BLaER1 treated with 17β-estradiol and CSF1 and Interleukin-3, amounts not matched to agents 10 nM and 100 nM (cell line): ENCODE measurements around the gene DOCK11.

Experiments
- H3K27ac ChIP-seq, 11 experiments: shearing (Covaris generic); formaldehyde crosslinking; 2 replicates each; pipeline ENCODE4 v1.8.1; 2022
- H3K27me3 ChIP-seq, 11 experiments: shearing (Covaris generic); formaldehyde crosslinking; 2 replicates each; pipeline ENCODE4 v1.8.1; 2022
- H3K36me3 ChIP-seq, 11 experiments: shearing (Covaris generic); formaldehyde crosslinking; 2 replicates each; pipeline ENCODE4 v1.8.1; 2022
- H3K4me1 ChIP-seq, 10 experiments: shearing (Covaris generic); formaldehyde crosslinking; 2 replicates each; pipeline ENCODE4 v1.8.1; 2022
- H3K4me2 ChIP-seq, 11 experiments: shearing (Covaris generic); formaldehyde crosslinking; 2 replicates each; pipeline ENCODE4 v1.8.1; 2022
- H3K4me3 ChIP-seq, 10 experiments: shearing (Covaris generic); formaldehyde crosslinking; 2 replicates each; pipeline ENCODE4 v1.8.1; 2022
- H3K9ac ChIP-seq, 11 experiments: shearing (Covaris generic); formaldehyde crosslinking; 2 replicates each; pipeline ENCODE4 v1.8.1; 2022
- H3K9me3 ChIP-seq, 11 experiments: shearing (Covaris generic); formaldehyde crosslinking; replicated peaks in 1 of 11; 2 replicates each; pipeline ENCODE4 v1.8.1; 2022
- H4K20me1 ChIP-seq, 11 experiments: shearing (Covaris generic); formaldehyde crosslinking; 2 replicates each; pipeline ENCODE4 v1.8.1; 2022
- Cebpa-rat ChIP-seq, 11 experiments: shearing (Covaris generic); IDR thresholded peaks; 2 replicates each; pipeline ENCODE4 v1.8.1; 2022

Gene DOCK11

GRCh38 chrX:118593407-118593806, 97.8 kb downstream of the DOCK11 start:
- peaks cover 28 to 53% (median 43%) of the 10 kb centered on the region in 10 experiments for H3K4me1 ChIP-seq
- no peak for TF ChIP-seq Cebpa-rat (IDR thresholded peaks at IDR 0.05)
- H3K4me2 ChIP-seq = peak overlapping the region in 7 of 11 experiments; percentile 0 to 65 (median 27); a peak in 12 of 22 replicates
- H3K4me3 ChIP-seq = no peak overlapping the region
- no peaks in the 10 kb centered on the region for H4K20me1 ChIP-seq
- no peak overlapping the region; a peak in 1 of 22 replicates for H3K9ac ChIP-seq
- 0 out of 22 replicates have a peak, but pooled peaks cover 0 to 8% (median 0%) of the 10 kb centered on the region in 11 experiments for H3K9me3 ChIP-seq
- H3K36me3 ChIP-seq = peaks cover 13 to 56% (median 43%) of the 10 kb centered on the region in 11 experiments; a peak in 20 of 22 replicates
- H3K27ac ChIP-seq = peak overlapping the region in 2 of 11 experiments; percentile 37 to 52; a peak in 5 of 22 replicates
- peaks cover 0 to 5% (median 0%) of the 10 kb centered on the region in 11 experiments; a peak in 1 of 22 replicates for H3K27me3 ChIP-seq

DNA sequence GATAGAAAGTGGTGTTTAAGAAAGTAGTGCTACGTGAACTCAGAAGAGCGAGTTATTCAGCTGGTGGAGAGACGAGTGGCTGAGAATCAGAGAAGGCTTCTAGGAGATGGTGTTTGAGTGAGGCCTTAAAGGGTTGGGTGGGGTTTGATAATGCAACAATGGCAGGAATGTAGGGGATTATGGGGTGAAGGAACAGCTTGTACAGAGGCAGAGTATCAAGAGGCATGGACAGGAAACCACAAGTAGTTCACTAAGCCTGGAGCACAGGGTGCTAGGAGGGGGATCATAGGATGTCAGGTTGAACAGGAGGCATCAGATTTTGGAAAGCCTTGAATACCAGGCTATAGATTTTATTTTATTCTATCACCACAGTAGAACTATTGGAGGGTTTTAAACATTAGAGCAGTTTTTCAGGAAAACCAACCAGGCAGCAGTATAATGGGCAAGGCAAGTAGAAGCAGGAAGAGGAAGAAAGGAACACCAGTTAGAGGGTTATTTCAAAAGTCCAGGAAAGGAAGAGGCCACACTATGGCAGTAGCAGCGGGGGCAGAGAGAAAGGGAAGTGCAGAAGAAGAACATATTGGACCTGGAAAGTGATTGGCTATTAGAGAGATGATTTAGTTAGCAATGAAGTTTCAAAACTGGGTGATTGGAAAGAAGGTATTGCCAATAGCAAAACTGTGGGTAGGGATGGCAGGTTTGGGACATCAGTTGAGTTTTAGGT, 99.2 kb downstream of the DOCK11 start:
- Histone ChIP-seq H3K36me3 (peaks cover 10 to 51% (median 35%) of the 10 kb centered on the region in 11 experiments; a peak in 19 of 22 replicates), H3K4me3 (no peak overlapping the region), H4K20me1 (no peaks in the 10 kb centered on the region), H3K4me2 (peak overlapping the region; percentile 52 to 80 (median 65)), H3K4me1 (peaks cover 35 to 67% (median 52%) of the 10 kb centered on the region in 10 experiments), H3K9me3 (0 out of 22 replicates have a peak, but pooled peaks cover 0 to 8% (median 0%) of the 10 kb centered on the region in 11 experiments), H3K9ac (no peak overlapping the region), H3K27me3 (0 out of 22 replicates have a peak, but pooled peaks cover 0 to 4% (median 0%) of the 10 kb centered on the region in 11 experiments), H3K27ac (peak overlapping the region in 3 of 11 experiments; percentile 24 to 52 (median 35); a peak in 5 of 22 replicates)
- TF ChIP-seq Cebpa-rat (IDR thresholded peaks at IDR 0.05) = no peak

GRCh38 chrX:118595501-118596042, 100.0 kb downstream of the DOCK11 start:
- Histone ChIP-seq H3K4me3 (no peak overlapping the region), H3K9me3 (0 out of 22 replicates have a peak, but pooled peaks cover 0 to 6% (median 0%) of the 10 kb centered on the region in 11 experiments), H3K27ac (no peak overlapping the region; a peak in 2 of 22 replicates), H3K4me1 (peaks cover 35 to 71% (median 52%) of the 10 kb centered on the region in 10 experiments), H3K9ac (no peak overlapping the region), H3K4me2 (peak overlapping the region; percentile 52 to 80 (median 65)), H3K36me3 (peaks cover 5 to 51% (median 30%) of the 10 kb centered on the region in 11 experiments; a peak in 18 of 22 replicates), H4K20me1 (peaks cover 0 to 1% (median 0%) of the 10 kb centered on the region in 11 experiments; a peak in 1 of 22 replicates), H3K27me3 (0 out of 22 replicates have a peak, but pooled peaks cover 0 to 4% (median 0%) of the 10 kb centered on the region in 11 experiments)
- TF ChIP-seq Cebpa-rat (IDR thresholded peaks at IDR 0.05) = no peak

DNA sequence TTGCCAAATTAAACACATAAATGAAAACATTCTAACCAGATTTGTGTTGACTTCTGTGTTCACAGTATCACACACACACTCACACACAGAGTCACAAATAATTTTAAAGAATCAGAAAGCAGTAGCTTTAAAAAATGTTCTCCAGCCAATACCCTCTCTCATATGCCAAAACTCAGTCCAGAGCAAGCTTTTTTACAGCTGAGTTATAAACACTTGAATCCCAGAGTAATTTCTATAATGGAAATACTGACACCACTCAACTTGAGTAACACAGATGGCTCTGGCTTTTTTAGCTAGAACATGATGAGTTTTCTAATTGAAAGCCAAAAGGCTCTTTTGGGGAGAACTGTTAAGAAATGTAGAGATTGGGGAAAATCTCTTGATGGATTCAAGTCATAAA, 100.8 kb downstream of the DOCK11 start:
- Histone ChIP-seq H3K27ac (no peak overlapping the region), H3K27me3 (0 out of 22 replicates have a peak, but pooled peaks cover 0 to 4% (median 0%) of the 10 kb centered on the region in 11 experiments), H3K9ac (no peak overlapping the region), H3K36me3 (peaks cover 0 to 48% (median 23%) of the 10 kb centered on the region in 11 experiments; a peak in 15 of 22 replicates), H3K4me2 (peak overlapping the region in 3 of 11 experiments; percentile 34 to 67 (median 60); a peak in 3 of 22 replicates), H3K9me3 (no peaks in the 10 kb centered on the region), H4K20me1 (peaks cover 0 to 7% (median 0%) of the 10 kb centered on the region in 11 experiments; a peak in 1 of 22 replicates), H3K4me1 (peaks cover 35 to 80% (median 52%) of the 10 kb centered on the region in 10 experiments), H3K4me3 (no peak overlapping the region)
- no peak for TF ChIP-seq Cebpa-rat (IDR thresholded peaks at IDR 0.05)

DNA sequence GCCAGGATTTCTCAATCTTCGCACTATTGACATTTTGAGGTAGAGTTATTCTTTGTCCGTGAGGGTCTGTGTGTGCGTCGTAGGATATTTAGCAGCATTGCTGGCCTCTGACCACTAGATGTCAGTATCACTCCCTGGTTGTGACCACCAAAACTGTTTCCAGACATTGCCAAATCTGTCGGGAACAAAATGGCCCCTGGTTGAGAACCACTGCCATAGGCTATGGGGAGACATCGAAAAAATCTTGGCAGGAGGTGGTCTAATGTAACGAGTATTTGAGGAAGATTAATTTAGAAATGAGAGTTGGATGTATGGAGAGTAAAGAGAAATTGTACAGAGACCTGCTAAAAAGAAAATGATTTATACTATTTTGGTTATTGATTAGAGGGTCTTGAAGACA, 108.4 kb downstream of the DOCK11 start:
- Histone ChIP-seq H3K27ac (no peak overlapping the region), H3K36me3 (peaks cover 10 to 80% (median 26%) of the 10 kb centered on the region in 11 experiments), H3K9ac (no peak overlapping the region), H4K20me1 (peaks cover 0 to 36% (median 0%) of the 10 kb centered on the region in 11 experiments; a peak in 2 of 22 replicates), H3K4me2 (no peak overlapping the region), H3K4me3 (no peak overlapping the region), H3K4me1 (peaks cover 0 to 22% (median 7%) of the 10 kb centered on the region in 10 experiments; a peak in 13 of 20 replicates), H3K27me3 (0 out of 22 replicates have a peak, but pooled peaks cover 0 to 3% (median 0%) of the 10 kb centered on the region in 11 experiments), H3K9me3 (no peaks in the 10 kb centered on the region)
- TF ChIP-seq Cebpa-rat (IDR thresholded peaks at IDR 0.05) = no peak

DNA sequence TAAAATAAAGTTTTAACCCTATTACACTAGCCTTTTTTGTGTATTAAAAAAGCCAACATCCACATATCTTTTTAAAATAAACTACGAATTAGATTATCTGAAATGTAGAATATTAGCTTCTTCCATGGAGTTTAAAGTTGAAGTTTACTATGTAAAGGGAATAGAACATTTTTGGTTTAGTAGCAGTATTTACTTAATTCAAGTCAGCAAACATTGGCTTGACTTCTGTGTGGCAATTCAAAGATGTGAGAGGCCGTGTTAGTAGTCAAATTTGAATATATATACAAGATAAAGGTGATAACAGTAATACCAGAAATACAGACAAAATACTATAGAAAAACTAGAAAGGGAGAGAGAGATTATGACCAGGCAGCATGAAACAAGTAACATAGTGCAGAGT, 116.7 kb downstream of the DOCK11 start:
- Histone ChIP-seq H3K4me1 (peaks cover 0 to 11% (median 0%) of the 10 kb centered on the region in 10 experiments; a peak in 4 of 20 replicates), H3K36me3 (peaks cover 61 to 99% (median 82%) of the 10 kb centered on the region in 11 experiments), H3K9ac (no peak overlapping the region), H3K4me2 (no peak overlapping the region), H3K4me3 (no peak overlapping the region), H4K20me1 (peaks cover 0 to 16% (median 0%) of the 10 kb centered on the region in 11 experiments; a peak in 2 of 22 replicates), H3K27me3 (no peaks in the 10 kb centered on the region), H3K27ac (no peak overlapping the region), H3K9me3 (no peaks in the 10 kb centered on the region)
- TF ChIP-seq Cebpa-rat (IDR thresholded peaks at IDR 0.05) = no peak

GRCh38 chrX:118614150-118614549, 118.5 kb downstream of the DOCK11 start:
- TF ChIP-seq Cebpa-rat (IDR thresholded peaks at IDR 0.05) = no peak
- no peak overlapping the region for H3K27ac ChIP-seq
- H4K20me1 ChIP-seq = peaks cover 0 to 16% (median 0%) of the 10 kb centered on the region in 11 experiments; a peak in 2 of 22 replicates
- no peaks in the 10 kb centered on the region for H3K9me3 ChIP-seq
- peaks cover 54 to 92% (median 75%) of the 10 kb centered on the region in 11 experiments; a peak in 21 of 22 replicates for H3K36me3 ChIP-seq
- no peak overlapping the region for H3K9ac ChIP-seq
- H3K27me3 ChIP-seq = no peaks in the 10 kb centered on the region
- H3K4me3 ChIP-seq = no peak overlapping the region
- no peak overlapping the region; a peak in 1 of 22 replicates for H3K4me2 ChIP-seq
- peaks cover 0 to 11% (median 0%) of the 10 kb centered on the region in 10 experiments; a peak in 4 of 20 replicates for H3K4me1 ChIP-seq

GRCh38 chrX:118615141-118615540, 119.5 kb downstream of the DOCK11 start:
- no peak overlapping the region for H3K27ac ChIP-seq
- H3K27me3 ChIP-seq = no peaks in the 10 kb centered on the region
- H4K20me1 ChIP-seq = peaks cover 0 to 16% (median 0%) of the 10 kb centered on the region in 11 experiments; a peak in 2 of 22 replicates
- no peak overlapping the region for H3K4me2 ChIP-seq
- H3K9ac ChIP-seq = no peak overlapping the region
- peaks cover 44 to 88% (median 65%) of the 10 kb centered on the region in 11 experiments; a peak in 21 of 22 replicates for H3K36me3 ChIP-seq
- no peak overlapping the region for H3K4me3 ChIP-seq
- TF ChIP-seq Cebpa-rat (IDR thresholded peaks at IDR 0.05) = no peak
- H3K4me1 ChIP-seq = peaks cover 0 to 11% (median 0%) of the 10 kb centered on the region in 10 experiments; a peak in 4 of 20 replicates
- H3K9me3 ChIP-seq = no peaks in the 10 kb centered on the region
